Right lobe of liver (tissue), 6 donors: ENCODE data around the gene CYB5D1. TPM values are rescaled to one million over a fixed set of nuclear protein-coding genes. Genes with fewer than 3 reads are reported as not detected.

Source experiments
- ATAC-seq, 4 donors: fragments of 200-7000 bp; cut with Tn5 transposase; one replicate each; pipeline ENCODE4 v1.9.1; 2020; ENCODE audit warnings: mild to moderate bottlenecking in 4 of 4, moderate library complexity in 4 of 4
- DNase-seq, 3 donors: peaks; one replicate each; pipeline ENCODE4 v3.0.0-alpha.2; 2020
- H3K27ac ChIP-seq, 3 donors: fragments of 200-600 bp; one replicate each; pipeline ENCODE4 v1.8.0; 2022
- H3K27me3 ChIP-seq, 2 donors: fragments of 200-600 bp; one replicate each; pipeline ENCODE4 v1.8.0; 2022
- H3K36me3 ChIP-seq, 4 donors: fragments of 200-600 bp; sonication (generic) in 1 of 4; one replicate each; pipeline versions ENCODE4 v1.5.1 to v1.8.0; 2017 to 2022; ENCODE audit warnings: control low read depth in 1 of 4
- H3K4me1 ChIP-seq, 4 donors: fragments of 200-600 bp; sonication (generic) in 1 of 4; one replicate each; pipeline versions ENCODE4 v1.5.1 to v1.8.0; 2017 to 2022; ENCODE audit warnings: control low read depth in 1 of 4
- H3K4me3 ChIP-seq, 3 donors: fragments of 200-600 bp; one replicate each; pipeline ENCODE4 v1.8.0; 2022
- H3K9me3 ChIP-seq, 4 donors: fragments of 200-600 bp; sonication (generic) in 1 of 4; one replicate each; pipeline versions ENCODE4 v1.5.1 to v1.8.0; 2017 to 2022; ENCODE audit warnings: control low read depth in 1 of 4
- CTCF ChIP-seq, 4 donors: fragments of 200-600 bp in 3 of 4; fragments of 450-650 bp in 1 of 4; IDR thresholded peaks; one replicate each; pipeline versions ENCODE4 v1.5.1 to v1.8.0; 2016 to 2022; ENCODE audit warnings: antibody characterized with exemption in 4 of 4, mild to moderate bottlenecking in 2 of 4
- POLR2A ChIP-seq: fragments of 450-650 bp; IDR thresholded peaks from one replicate; pipeline ENCODE4 v1.6.1; 2017; ENCODE audit warnings: antibody characterized with exemption, mild to moderate bottlenecking
- WGBS: methylation state at CpG from one replicate; pipeline ENCODE4 v1.1.6; 2018; ENCODE audit warnings: low coverage, low lambda C conversion rate; ENCODE audit not compliant: insufficient coverage; ENCODE audit errors: missing lambda C conversion rate; 5-methylcytosine and 5-hydroxymethylcytosine counted together
- intact Hi-C, 2 donors: fragments of 100-400 bp; cut with DNase I; formaldehyde crosslinking; loops; one replicate each; pipeline versions ENCODE4 v1.11.2 to v1.14.1; 2022
- total RNA-seq, 6 experiments: library from RNA; depleted of rRNA in 2 of 6; stranded (reverse); fragments of >200 nt in 2 of 6; fragmentation: NEBNext Ultra II Directional in 3 of 6; extraction: Animal tissue kit (Norgen Biotek cat#: 25700) in 3 of 6; gene quantifications; one replicate each; pipeline versions ENCODE4 v1.1.0 to v1.2.4, GENCODE V29; 2016 to 2023
- donor health status: DM: no; HTN: yes; CAD: no.
- donor health status: DM: no; HTN: no; CAD: no.
- donor health status: DM: no; HTN: no; CAD: no.
- donor health status: DM: no; HTN: yes; CAD: no.
- donor health status: DM: no; HTN: yes; CAD: no.

CYB5D1 gene
- total RNA-seq, 6 experiments from 2014 or later: 6.0 to 11.7 (median 7.4) TPM

DNA sequence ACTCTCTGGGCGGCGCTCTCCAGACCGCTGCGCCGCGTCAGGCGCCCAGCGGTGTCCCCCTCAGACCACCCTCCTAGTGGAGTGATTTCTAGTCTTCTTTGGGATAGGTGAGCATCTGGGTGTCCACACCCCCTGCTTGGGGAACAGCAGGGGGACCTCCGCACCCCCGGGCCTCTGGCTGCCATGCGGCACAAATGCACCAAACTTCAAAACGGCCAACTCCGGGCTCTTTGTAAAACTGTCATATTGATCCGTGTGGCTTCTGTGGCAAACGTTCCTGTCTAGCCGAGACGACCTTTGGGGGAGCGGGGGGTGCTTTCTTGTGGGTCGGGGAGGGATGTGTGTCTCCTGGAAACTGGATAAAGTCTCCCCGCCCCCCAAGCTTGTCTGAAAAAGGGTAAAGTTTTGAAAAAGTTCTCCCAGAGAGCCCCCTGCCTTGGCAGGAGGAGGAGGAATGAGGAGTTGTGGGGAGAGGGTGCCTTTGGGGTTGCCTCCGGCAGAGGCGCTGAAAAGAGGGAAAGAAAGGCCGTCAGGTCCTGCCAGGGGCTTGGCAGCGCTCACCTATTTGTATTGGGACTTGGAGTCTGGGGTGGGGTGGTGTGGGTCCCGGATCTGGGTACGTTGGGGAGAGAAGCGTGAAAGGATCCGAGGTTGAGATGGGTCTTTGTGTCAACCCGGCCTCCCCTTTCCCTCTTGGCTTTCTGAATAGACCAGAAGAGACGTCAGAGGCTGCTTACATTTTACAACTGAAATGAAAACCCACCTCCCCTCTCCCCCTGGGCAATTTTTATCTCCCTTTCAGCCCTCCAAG, 28.6 kb downstream of the CYB5D1 start:
- 3% methylated on average over 13 of the region's 30 CpGs for WGBS
- Histone ChIP-seq H3K27ac (peak overlapping the region; percentile 82 to 88 (median 82)), H3K27me3 (no peaks in the 10 kb centered on the region), H3K4me1 (peaks cover 3 to 43% (median 22%) of the 10 kb centered on the region in 4 donors), H3K9me3 (no peaks in the 10 kb centered on the region), H3K4me3 (peak overlapping the region; percentile 56 to 63 (median 59)), H3K36me3 (no peaks in the 10 kb centered on the region)
- no peak for DNase-seq
- ATAC-seq: no peak
- intact Hi-C loops: no loop called here
- no peak for TF ChIP-seq POLR2A
- no peak for TF ChIP-seq CTCF (IDR thresholded peaks at IDR 0.05)

DNA sequence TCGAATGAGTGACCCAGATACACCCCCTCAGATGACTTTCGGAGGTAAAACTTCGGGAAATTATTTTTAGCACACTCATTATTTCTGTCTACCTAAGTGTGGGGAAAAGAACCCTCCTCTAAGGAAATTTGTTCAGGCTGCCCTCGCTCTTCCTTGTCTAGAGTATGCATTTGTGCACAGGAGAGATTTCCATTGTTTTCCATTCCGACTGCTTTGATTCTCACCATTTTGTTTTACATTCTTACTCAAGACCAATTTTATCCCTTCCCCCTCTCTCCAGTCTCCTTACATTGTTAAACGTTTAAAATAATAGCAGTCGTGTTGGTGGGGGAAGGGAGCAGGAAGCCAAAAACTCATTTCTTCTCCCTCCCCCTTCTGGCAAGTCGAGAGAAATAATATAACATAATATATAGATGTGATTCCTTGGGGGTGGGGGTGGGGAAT, 29.3 kb downstream of the CYB5D1 start:
- Histone ChIP-seq H3K4me1 (peaks cover 3 to 43% (median 22%) of the 10 kb centered on the region in 4 donors), H3K4me3 (peak overlapping the region in 2 of 3 donors; percentile 51 to 63), H3K36me3 (no peaks in the 10 kb centered on the region), H3K27me3 (no peaks in the 10 kb centered on the region), H3K27ac (peak overlapping the region; percentile 82 to 88 (median 82)), H3K9me3 (no peaks in the 10 kb centered on the region)
- TF ChIP-seq CTCF (IDR thresholded peaks at IDR 0.05) (no peak), POLR2A (no peak)
- no peak for DNase-seq
- WGBS: 5% methylated on average over 8 of the region's 8 CpGs
- ATAC-seq: no peak
- intact Hi-C loops: no loop called here

DNA sequence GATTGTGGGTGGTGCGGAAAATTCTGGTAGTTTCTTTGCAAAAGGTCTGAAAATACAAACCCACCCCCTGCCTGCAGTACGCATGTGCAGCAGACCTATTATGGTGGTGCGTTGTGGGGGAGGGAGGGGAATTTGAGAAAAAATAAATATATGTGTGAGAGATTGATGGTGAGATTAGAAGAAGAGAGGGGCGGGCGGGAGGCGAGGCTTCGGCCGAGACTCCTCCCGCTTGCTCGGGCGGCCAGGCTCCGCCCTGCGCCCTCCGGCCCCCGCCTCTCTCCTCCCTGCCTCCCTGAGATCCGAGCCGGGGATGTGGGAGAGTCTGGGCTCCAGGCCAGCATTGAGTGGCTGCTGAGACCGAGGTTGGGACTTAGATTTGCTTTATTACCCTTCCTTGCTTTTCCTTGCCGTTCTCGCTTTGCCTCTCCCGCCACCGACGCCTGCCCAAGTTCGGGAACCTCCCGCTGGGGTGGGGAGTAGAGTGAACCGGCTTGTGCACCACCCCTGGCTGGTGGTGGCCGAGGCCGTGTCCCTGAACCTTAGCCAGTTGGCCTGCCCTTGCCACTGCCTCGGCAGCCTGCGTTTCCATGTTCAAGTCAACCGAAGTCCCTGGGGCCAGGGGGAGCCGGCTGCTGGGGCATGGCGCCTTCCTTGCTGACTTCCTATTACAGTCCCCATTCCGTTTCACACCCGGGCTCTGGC, 29.8 kb downstream of the CYB5D1 start:
- peak overlapping the region; percentile 82 for H3K27ac ChIP-seq
- H3K4me3 ChIP-seq: peak overlapping the region; percentile 28 to 63 (median 51)
- TF ChIP-seq CTCF (IDR thresholded peaks at IDR 0.05) (no peak), POLR2A (peak; percentile 32)
- no peaks in the 10 kb centered on the region for H3K27me3 ChIP-seq
- 1% methylated on average over 27 of the region's 35 CpGs for WGBS
- H3K36me3 ChIP-seq: no peaks in the 10 kb centered on the region
- peaks cover 3 to 43% (median 22%) of the 10 kb centered on the region in 4 donors for H3K4me1 ChIP-seq
- ATAC-seq: peak; percentile 81 to 88 (median 82)
- intact Hi-C loops: no loop called here
- H3K9me3 ChIP-seq: no peaks in the 10 kb centered on the region
- peak; percentile 89 to 93 (median 92) for DNase-seq

- no peaks in the 10 kb centered on the region for H3K9me3 ChIP-seq
- WGBS: 51% methylated on average over 15 of the region's 18 CpGs
- no peaks in the 10 kb centered on the region for H3K27me3 ChIP-seq
- no peak for DNase-seq
- H3K27ac ChIP-seq: peak within 1 kb of the TSS; percentile 82
- peak within 1 kb of the TSS; percentile 28 to 63 (median 51) for H3K4me3 ChIP-seq
- peaks cover 3 to 43% (median 22%) of the 10 kb centered on the region in 4 donors for H3K4me1 ChIP-seq
- intact Hi-C loops: no loop called here
- no peaks in the 10 kb centered on the region for H3K36me3 ChIP-seq
- no peak for TF ChIP-seq CTCF (IDR thresholded peaks at IDR 0.05)
- TF ChIP-seq POLR2A: no peak
- no peak for ATAC-seq
Observed at GRCh38 chr17:7888184-7888920, 30.5 kb downstream of the CYB5D1 start, which contains the start of gene CHD3. Gene CHD3, plus strand, starts transcription at chr17:7888789. Its CDS starts 212 bp downstream, at chr17:7889001.
